NCI-H524 treated with DMSO at 0.1 percent for 48 hours (cell line): Measurements from ENCODE around the gene ADRA2C.

Source experiments
- DNase-seq: peaks from one replicate; lab custom pipeline; 2025; lab: John Stamatoyannopoulos, UW

The ADRA2C gene

DNA sequence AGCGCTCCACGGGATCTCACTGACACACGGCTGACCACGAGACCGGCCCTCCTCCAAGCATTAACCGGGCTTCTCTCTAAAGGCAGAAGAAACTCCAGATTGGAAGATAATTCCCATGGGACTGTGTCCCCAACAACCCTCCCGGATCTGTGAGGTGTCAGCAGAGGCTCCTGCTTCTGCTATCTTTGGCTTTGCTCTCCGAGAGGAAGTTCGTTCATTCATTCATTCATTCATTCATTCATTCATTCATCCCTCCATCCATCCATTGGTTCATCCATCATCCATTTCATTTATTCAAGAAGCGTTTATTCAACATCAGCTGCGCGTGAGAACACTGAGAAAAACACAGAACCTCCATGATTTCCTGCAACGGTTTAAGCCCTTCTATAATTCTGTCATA lies 11.5 kb downstream of the ADRA2C start:
- no peak for DNase-seq

DNA sequence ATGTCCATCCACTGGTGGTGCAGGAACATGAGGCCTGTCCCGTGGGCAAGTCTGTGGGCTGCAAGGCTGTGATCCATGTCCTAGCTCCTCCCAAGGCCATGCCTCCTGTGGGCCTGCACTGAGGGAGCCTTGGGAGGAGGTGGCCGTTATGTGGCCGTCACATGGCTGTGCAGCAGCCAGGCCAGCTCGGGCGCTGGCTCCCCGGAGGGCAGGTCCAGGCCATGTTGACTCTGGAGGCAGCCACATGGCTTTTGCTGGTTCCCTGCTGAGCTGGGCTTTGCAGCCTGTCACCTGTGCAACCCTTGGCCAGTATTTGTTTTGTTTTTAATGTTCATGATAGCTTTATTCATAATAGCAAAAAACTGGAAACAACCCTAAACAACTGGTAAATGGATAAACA lies 13.3 kb downstream of the ADRA2C start:
- DNase-seq: no peak

DNA sequence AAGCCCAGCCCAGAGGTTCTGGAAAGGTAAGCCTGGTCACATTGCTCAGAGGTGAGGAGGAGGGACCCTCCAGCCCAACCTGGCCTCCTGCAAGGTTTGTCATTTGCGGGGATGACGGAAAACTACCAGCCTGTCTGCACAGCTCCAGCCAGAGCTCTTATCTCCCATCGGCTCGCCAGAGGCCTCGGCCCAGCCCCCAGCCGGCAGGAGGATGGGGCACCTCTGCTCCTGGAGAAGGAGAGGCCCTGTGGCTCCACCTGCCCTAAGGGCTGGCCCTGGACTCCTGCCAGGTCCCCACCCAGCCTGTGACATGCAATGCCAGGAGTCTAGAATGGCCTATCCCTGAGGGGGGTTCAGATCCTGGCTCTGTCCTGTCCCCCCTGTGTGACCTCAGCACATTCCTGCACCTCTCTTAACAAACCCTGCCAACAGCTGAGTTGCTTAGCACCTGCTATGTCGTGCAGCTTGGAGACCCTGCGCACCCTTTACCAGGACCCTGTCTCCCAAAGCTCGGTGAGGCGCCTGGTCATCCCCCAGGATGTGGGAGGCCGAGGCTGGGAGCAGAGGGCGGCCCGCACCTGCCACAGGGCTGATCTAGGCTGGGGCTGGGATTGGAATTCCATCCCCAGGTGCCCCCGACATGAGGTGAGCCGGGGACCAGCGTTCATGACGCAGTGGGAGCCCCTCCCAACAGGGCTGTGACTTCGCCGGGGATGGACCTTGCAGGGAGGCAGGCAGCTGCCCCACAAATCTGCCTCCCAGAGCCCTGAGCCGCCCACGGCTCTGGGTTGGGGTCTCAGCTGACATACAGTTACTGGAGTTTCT lies 14.4 kb downstream of the ADRA2C start:
- DNase-seq: no peak

DNA sequence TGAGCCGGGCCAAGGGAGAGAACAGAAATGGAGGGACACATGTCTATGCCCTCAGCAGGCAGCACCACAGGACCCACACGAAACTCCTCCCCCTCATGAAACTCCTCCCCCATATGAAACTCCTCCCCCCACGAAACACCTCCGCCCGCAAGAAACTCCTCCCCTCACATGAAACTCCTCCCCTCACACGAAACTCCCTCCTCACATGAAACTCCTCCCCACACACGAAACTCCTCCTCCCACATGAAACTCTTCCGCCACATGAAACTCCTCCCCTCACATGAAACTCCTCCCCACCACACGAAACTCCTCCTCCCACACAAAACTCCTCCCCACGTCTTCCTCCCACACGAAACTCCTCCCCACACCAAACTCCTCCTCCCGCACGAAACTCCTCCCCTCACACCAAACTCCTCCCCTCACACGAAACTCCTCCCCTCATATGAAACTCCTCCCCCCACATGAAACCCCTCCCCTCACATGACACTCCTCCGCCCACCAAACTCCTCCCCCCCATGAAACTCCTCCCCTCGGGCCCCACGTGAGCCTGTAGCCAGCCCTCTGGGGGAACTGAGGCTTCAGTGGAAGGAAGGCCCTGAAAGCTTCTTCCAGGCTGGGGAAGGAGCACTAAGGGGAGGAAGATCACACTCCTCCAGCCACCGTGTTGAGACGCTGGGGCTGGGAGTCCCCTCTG lies 15.2 kb downstream of the ADRA2C start:
- DNase-seq: no peak

DNA sequence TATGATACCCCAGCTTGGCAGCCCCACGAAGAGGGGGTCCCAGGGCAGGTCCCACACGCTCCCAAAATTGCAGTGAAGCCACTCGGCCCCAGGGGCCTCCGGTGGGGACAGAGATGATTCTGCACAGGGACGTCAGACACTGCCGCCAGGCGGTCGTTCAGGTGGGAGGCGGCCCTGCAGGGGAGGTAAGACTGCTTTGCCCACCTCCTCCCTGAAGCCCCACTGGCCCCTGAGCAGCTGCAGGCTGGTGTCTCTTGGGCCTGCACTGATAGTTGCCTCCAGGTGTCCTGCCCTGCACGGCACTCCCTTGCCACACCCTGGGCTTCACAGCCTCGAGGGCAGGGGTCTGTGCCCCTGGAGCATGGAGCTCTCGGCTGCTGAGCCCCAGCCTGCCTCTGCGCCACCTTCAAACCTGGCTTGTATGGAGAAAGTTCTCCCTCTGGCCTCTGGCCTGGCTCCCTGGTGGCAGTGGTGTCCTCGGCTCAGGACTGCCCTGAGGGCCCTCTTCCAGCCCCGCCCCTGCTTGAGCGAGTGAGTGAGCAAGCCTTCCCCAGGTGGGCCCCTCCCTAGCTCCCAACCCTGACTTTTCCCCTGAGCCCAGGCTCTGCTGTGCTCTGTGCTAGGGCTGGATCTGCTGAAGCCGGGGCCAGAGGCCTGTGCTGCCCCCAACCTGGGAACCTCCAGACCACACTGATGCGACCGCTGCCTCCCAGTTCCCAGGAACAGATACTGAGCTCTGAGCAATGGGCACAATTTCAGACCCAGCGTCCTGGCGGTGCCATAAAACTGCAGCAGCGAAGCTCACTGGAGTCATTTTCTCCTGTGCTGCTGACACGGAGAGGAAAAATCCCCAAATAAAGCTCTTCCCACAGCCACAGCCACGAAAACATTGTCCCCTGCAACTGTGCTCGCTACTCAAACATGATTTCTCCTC lies 16.1 kb downstream of the ADRA2C start:
- DNase-seq: no peak

DNA sequence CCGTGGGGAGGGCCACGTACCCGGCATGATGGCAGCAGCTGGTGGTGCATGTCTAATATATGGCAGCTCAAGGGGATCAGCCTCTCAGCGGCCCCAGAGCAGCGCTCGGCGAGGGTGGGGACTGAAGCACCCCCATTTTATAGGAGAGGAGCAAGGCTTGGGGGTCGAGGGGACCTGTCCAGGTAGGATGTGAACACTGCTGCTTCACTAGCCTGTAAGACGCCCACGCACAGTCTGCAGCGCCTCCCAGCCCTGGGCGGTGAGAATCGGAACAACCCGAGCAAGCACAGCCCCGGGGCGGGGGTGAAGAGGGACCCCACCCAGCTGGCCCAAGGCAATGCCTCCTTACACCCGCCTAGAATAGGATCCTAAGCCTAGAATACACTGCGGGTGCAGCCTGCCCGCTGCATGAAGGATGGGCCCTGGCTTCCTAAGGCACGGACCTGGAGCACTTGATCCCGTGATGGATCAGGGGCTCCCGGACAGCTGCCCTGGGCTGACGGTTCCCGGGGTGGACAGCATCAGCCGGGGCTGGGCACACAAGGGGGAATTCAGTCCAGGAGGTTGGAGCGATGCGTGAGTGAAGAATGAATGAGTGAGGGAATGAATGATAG lies 17.6 kb downstream of the ADRA2C start:
- no peak for DNase-seq

DNA sequence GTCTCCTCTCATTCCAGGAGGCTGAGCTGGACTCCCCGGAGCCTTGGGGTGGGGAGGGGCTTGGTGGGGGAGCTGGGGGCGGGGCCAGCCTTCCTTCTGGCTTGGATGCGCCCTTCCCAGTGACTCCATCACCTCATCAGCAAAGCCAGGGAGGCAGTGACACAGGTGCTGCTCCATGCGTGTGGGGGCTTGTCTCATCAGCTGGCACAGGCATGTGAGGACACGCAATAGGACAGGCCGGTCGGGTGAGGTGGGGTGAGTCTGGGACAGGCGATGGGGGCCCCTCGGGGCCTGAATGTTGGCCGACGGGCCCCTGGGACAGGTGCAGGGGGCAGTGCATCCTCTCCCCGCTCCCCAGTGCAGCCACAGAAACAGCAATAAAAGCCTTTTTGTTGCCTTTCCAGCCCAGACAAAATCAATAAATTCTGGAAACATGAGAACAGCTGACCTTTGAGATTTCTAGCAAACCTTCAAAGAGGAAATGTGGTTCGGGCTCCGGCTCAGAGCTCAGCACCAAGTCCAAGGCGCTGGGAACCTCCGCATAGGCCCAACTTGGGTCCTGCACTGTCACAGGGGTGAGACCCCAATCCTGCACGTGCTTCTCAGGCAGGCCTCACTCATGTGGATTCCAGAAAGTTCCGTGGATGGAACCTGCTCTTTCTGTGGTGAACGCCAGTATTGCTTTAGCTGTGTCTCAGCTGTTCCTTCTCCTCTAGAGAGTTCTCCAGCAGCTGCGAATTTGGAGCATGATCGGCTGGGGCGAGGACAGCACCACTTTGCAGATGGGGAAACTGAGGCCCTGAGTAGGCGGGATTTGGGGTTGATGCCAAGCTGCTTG lies 18.5 kb downstream of the ADRA2C start:
- DNase-seq: no peak

DNA sequence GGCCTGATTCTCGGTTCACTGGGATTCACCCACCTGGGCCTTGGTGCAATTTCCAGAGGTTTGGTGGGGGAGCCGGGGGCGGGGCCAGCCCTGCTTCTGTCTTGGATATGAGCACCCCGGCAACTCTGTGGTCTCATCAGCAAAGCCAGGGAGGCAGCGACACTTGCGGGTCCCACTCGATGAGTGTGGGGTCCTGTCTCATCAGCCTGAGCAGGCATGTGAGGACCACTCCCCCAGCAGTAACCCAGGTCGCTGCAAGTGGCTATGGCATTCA lies 19.0 kb downstream of the ADRA2C start:
- DNase-seq: no peak

DNA sequence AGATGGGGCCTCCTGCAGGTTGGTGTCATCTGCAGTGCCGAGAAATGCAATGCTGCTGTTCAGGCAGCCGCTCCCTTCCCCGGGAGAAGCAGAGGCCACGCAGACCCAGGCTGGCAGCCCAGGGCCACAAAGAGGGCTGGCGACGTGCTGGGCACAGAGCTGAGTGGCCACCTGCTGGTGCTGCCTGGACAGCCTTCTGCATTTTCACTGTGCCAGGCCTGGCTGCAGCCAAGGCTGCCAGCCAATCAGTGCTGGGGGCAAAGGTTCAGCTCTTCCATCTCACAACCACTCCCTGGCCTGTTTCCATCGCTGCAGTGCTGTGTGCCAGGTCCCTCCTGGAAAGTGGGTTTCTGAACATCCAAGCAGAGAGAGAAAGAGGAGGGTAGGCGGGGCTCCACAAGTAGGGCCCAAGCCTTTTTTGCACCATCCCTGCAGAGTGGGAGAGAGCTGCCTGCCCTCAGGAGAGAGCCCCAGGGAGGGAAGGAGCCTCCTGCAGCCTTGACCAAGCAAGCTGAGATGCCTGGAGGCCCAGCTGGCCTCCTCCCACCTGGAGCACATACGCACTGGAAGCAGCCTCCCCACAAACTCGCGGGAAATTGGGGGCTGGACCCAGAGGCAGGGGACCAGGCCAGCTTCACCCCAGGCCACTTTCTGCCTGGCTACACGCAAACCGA lies 20.1 kb downstream of the ADRA2C start:
- no peak for DNase-seq

DNA sequence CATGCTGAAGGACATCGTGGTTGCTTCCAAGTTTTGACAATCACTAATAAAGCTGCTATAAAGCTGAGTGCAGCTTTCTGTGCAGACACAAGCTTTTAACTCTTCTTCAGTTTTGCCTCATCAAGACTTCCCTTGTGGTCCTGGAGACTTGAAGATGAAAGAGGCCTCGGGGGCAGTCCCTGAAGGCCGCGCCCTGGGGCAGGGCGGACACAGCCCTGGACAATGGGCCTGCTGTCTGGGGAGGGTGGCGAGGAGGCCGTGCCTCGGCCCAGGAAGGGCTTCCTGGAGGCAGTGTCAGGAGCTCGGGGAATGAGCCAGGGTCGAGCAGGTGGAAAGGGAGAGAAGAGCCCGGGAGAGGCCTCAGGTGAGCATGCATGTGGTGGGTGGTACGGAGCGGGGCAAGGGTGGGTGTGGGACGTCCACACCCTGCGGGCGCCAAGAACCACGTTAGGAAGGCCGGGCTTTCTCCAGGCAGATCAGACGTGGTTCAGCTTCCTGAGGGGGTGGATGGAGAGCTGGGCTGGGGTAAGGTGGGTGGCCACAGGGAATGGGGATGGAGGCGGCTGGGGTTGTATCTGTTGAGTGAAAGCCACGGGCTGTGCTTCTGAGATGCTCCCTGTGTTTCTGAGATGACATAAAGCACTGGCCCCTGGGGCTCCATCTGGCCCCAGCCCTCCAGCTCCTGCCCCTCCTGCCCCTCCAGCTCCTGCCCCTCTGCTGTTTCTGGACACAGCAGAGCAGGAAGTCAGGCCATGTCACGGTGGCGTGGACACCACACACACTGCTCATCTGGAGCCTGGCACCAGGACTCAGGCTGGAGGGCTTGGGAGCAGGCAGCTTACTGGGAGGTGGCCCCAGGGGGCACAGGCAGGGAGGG lies 21.5 kb downstream of the ADRA2C start:
- no peak for DNase-seq

DNA sequence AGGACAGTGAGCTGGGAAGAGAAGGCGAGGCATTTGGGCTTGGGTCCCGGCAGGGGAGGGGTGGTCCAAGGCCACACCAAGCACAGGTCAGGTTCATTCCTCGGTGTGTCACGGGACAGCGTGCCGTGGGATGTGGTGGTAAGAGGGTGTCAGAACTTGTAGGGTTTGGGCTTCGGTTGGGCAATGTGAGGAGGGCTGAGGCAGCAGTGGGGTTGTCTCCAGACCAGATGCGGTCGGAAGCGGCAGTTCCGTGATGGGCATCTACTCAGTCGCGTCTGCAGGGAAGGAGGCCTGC lies 22.1 kb downstream of the ADRA2C start:
- DNase-seq: no peak

DNA sequence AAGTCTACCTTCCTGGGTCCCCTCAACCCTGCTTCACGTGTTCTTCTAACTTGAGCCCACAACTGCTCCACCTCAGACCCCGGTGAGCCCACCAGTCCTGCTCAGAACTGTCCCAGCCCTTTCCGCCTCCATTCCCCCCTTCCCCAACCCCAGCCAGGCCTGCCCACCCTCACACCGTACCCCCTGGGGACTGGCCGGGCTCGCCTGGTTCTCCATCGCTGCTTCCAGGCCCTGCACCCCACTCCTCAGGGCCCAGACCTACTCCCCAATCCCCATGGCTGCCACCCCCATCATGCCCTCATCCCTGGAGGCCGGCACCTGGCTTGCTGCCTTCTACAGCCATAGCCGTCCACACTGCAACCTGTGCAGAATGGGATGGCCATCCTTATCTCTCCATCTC lies 23.4 kb downstream of the ADRA2C start:
- no peak for DNase-seq

DNA sequence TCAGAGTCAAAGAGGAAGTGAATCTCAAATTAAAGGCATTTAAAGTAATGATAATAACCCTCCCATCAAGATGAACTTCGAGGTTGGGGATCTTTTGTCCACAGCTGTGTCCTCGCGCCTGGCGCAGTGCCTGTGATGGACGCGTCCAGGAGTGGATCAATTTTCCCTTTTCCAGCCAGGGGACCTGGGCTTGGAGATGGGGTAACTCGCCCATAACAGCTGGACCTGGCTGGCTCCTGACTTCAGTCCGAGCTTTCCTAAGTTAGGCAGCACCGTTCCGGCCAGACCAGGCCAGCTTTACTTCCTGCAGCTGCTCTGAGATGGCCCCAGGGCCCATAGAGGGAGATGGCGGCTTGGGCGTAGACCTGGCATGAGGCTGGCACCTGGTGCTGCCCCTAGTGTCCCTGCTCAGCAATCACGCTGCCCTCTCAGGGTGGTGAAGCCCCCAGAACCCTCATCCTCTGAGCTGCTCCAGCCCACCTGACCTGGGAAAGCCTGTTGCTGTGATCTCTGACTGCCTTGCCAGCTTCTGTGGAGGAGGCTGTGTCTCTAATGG lies 23.9 kb downstream of the ADRA2C start:
- DNase-seq: no peak

DNA sequence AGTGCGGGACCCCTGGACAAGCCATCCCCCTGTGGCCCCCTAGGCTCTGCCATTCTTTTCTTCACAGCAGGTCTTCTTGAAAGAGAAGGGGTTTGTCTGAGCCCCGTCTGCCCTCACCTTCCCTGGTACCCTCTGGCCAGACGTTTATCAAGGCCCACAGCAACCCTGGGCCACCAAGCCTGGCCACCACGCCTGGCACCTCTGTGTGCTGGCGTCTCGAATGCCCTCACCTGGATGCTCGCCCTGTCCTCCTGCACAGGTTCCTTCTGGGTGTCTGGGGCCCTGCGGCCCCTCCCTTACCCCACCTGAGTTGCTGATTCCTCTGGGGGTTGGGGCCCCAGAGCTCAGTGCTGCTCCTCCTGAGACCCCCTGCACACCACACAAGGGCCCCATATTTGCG lies 25.1 kb downstream of the ADRA2C start:
- no peak for DNase-seq

DNA sequence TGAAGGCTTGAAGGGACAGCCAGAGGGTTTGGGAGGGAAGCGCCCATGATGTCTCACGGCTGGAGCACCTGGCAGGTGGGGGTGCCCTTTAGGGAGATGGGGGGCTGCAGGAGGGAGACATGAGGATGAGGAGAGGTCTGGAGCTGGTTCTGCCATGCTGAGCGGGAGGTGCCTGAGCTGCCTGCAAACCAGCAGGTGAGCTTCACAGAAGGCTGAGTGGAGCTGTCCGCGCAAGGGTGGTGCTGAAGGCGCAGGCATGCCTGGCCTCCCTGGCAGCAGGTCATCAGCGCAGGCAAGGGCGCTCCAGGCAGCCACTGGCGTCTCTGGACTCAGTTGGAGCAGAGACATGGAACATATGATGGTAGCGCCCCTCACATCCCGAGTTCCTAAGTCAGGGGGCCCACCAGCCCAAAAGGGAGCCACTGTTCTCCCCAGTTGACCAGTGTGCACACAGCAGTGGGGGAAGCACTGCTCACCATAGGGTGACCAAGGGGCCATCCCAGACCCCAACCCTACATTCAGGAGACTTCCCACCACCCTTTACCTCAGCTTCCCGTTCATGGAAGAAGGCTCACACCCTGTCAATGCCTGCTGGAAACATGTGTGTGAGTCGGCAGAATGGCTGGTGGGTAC lies 25.8 kb downstream of the ADRA2C start:
- DNase-seq: no peak

DNA sequence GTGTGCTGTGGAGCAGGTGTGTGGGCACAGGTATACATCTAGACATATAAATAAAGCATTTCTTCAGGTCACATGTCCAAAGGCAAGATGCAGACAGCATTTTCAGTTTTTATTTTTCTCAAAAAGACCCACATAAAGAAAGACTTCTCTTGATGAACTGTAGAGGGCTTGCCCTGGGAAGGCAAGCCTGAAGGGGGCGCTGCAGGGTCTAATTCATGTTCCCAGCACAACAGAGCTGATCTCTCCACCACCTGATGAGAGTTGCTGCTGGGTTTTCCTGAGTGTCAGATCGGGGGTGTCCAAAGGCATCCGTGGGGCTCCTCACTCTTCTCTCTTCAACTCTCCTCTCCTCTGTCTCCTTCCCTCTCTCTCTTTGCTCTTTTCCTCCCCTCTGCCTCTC lies 26.6 kb downstream of the ADRA2C start:
- no peak for DNase-seq

DNA sequence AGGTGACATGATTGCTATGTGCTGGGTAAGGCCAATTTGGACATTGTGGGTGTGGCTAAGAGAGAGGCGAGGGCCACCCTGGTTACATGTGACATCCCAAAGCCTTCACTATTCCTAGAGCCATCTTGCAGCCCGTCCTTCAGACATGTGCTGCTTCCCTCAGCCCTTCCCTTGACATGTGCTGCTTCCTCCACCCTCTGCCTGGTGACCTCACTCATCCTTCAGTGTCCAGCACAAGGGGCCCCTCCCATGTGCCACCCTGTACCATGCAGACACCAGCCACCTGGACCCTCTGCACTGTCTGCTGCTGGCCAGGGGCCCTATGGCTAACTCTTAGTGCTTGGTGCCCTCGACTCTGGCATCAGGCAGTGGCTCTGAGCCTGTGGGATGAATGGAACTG lies 27.4 kb downstream of the ADRA2C start:
- no peak for DNase-seq

DNA sequence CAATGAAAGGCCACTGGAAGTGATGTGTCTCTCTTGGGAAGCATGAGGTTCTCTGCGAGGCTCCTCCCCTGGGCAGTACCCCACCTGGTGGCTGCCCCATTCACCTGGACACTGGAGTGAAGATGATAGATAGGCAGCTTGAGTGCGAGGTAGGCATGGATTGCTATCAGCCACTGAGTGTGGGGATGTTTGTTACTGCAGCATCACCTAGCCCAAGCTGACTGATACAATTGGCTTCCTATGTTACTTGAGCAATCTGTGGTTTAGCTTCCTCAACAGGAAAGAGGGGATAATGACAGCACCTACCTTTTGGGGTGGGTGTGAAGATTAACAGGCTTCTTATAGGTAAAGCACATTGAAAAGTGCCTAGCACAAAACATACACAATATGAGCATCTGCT lies 30.8 kb downstream of the ADRA2C start:
- no peak for DNase-seq
